ENCODE measurements around the gene PHLPP1. TPM values are rescaled to one million over a fixed set of nuclear protein-coding genes. Genes with fewer than 3 reads are reported as not detected.

The PHLPP1 gene
- total and polyA plus RNA-seq, 9 of the 15 experiments (the other 6 are each of a cell fraction or from before 2014, with no cell fraction given): 0.56 to 9.0 (median 4.5) TPM

GRCh38 chr18:62957885-62958472, 242.6 kb downstream of the PHLPP1 start (continued):
- TF ChIP-seq, protein P1, sequence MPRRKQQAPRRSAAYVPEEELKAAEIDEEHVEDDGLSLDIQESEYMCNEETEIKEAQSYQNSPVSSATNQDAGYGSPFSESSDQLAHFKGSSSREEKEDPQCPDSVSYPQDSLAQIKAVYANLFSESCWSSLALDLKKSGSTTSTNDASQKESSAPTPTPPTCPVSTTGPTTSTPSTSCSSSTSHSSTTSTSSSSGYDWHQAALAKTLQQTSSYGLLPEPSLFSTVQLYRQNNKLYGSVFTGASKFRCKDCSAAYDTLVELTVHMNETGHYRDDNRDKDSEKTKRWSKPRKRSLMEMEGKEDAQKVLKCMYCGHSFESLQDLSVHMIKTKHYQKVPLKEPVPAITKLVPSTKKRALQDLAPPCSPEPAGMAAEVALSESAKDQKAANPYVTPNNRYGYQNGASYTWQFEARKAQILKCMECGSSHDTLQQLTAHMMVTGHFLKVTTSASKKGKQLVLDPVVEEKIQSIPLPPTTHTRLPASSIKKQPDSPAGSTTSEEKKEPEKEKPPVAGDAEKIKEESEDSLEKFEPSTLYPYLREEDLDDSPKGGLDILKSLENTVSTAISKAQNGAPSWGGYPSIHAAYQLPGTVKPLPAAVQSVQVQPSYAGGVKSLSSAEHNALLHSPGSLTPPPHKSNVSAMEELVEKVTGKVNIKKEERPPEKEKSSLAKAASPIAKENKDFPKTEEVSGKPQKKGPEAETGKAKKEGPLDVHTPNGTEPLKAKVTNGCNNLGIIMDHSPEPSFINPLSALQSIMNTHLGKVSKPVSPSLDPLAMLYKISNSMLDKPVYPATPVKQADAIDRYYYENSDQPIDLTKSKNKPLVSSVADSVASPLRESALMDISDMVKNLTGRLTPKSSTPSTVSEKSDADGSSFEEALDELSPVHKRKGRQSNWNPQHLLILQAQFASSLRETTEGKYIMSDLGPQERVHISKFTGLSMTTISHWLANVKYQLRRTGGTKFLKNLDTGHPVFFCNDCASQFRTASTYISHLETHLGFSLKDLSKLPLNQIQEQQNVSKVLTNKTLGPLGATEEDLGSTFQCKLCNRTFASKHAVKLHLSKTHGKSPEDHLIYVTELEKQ (CRISPR knock-in tag; IDR thresholded peaks at IDR 0.05): no peak
- TF ChIP-seq ZNF57 (CRISPR knock-in tag; IDR thresholded peaks at IDR 0.05): no peak
- TF ChIP-seq PHF8 (IDR thresholded peaks at IDR 0.05; ENCODE audit: borderline replicate concordance, low read length): no peak
- no peak for TF ChIP-seq TOE1 (IDR thresholded peaks at IDR 0.05; ENCODE audit: borderline replicate concordance)
- no peak for TF ChIP-seq TOE1 (CRISPR knock-in tag; IDR thresholded peaks at IDR 0.05; ENCODE audit: borderline replicate concordance, low read depth)
- TF ChIP-seq RBM15 (IDR thresholded peaks at IDR 0.05; ENCODE audit: insufficient read depth, low read length): no peak
- TF ChIP-seq, protein P2, sequence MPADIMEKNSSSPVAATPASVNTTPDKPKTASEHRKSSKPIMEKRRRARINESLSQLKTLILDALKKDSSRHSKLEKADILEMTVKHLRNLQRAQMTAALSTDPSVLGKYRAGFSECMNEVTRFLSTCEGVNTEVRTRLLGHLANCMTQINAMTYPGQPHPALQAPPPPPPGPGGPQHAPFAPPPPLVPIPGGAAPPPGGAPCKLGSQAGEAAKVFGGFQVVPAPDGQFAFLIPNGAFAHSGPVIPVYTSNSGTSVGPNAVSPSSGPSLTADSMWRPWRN (IDR thresholded peaks at IDR 0.05; ENCODE audit: low read depth): no peak
- TF ChIP-seq, protein P3, sequence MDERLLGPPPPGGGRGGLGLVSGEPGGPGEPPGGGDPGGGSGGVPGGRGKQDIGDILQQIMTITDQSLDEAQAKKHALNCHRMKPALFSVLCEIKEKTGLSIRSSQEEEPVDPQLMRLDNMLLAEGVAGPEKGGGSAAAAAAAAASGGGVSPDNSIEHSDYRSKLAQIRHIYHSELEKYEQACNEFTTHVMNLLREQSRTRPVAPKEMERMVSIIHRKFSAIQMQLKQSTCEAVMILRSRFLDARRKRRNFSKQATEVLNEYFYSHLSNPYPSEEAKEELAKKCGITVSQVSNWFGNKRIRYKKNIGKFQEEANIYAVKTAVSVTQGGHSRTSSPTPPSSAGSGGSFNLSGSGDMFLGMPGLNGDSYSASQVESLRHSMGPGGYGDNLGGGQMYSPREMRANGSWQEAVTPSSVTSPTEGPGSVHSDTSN (CRISPR knock-in tag; IDR thresholded peaks at IDR 0.05; ENCODE audit: low read depth): no peak
- TF ChIP-seq, protein P3 (tag; conservative IDR thresholded peaks at IDR 0.05; ENCODE audit: low read depth): no peak
- TF ChIP-seq ZFP36 (IDR thresholded peaks at IDR 0.05; ENCODE audit: low read depth, low read length, partially characterized antibody): no peak
- no peak for TF ChIP-seq IFI16 (CRISPR knock-in tag; IDR thresholded peaks at IDR 0.05)
- no peak for TF ChIP-seq ATF3 (IDR thresholded peaks at IDR 0.05)
- TF ChIP-seq ATF3 (CRISPR knock-in tag; conservative IDR thresholded peaks at IDR 0.05): no peak
- no peak for TF ChIP-seq FOXK2 (conservative IDR thresholded peaks at IDR 0.05 in 1 of 2, IDR thresholded peaks at IDR 0.05 in 1 of 2; ENCODE audit: low read depth in 2 of 2)
- peak; percentile 49 to 70 for TF ChIP-seq RAD21 (CRISPR knock-in tag; conservative IDR thresholded peaks at IDR 0.05 in 1 of 2, IDR thresholded peaks at IDR 0.05 in 1 of 2)
- TF ChIP-seq CREB1 (IDR thresholded peaks at IDR 0.05): no peak
- no peak for TF ChIP-seq CREB1 (CRISPR knock-in tag; IDR thresholded peaks at IDR 0.05)
- no peak for TF ChIP-seq MAFF (IDR thresholded peaks at IDR 0.05; ENCODE audit: low read length)
